ENCODE data around the gene PPIA. TPM values are rescaled to one million over a fixed set of nuclear protein-coding genes. Genes with fewer than 3 reads are reported as not detected.

The PPIA gene
- total RNA-seq, 1 experiment from 2014 or later: 2,465 TPM

DNA sequence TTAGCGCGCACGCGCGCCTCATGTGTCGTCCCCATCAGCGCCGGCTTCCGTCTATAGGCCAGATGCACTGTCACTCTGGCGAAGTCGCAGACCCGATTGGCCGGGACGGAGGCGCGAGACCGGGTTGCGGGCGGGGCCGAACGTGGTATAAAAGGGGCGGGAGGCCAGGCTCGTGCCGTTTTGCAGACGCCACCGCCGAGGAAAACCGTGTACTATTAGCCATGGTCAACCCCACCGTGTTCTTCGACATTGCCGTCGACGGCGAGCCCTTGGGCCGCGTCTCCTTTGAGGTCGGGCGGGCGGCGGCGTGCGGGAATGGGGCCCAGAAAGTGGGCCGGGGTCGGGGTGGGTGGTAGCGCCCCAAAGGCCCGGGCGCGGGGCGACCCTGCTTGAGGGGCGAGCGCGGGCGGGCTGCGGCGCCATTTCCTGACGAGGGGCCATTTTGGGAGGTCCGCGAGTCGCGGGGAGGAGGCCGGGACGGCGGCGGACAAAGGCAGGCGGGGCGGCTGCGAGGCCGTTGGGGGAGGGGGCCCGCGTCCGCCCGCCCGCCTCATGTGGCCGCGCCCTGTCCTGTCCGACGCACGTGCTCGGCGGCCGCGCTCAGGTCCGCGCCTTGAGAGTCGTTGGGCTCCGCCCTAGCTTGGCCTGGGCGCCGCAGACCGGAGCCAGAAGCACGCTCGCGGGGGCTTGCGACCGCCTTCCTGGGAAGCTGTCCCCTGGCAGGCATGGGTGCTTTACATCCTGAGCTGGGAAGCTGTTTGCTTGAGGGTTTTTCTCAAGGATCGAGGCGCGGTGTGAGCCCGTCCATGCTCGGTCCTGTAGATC lies at the start of gene PPIA (continued):
- TF ChIP-seq CTCF (IDR thresholded peaks at IDR 0.05) (no peak), NR1H2 (CRISPR knock-in tag; IDR thresholded peaks at IDR 0.05) (no peak), JAZF1 (CRISPR knock-in tag; IDR thresholded peaks at IDR 0.05) (no peak), MYBL2 (CRISPR knock-in tag; IDR thresholded peaks at IDR 0.05) (0 out of 2 replicates have a peak, but pooled peaks have one; percentile 19), AFF4 (CRISPR knock-in tag; IDR thresholded peaks at IDR 0.05; ENCODE audit: borderline replicate concordance) (0 out of 2 replicates have a peak, but pooled peaks have one; percentile 52), JUN (CRISPR knock-in tag; IDR thresholded peaks at IDR 0.05) (peak; percentile 76; the same call in 1 of the 2 replicates), ZNF263 (CRISPR knock-in tag; IDR thresholded peaks at IDR 0.05; ENCODE audit: low read depth) (no peak), TEAD4 (CRISPR knock-in tag; IDR thresholded peaks at IDR 0.05) (peak; percentile 32; the same call in 1 of the 2 replicates), ZMAT4 (CRISPR knock-in tag; IDR thresholded peaks at IDR 0.05) (peak; percentile 30; the same call in 1 of the 2 replicates), NR2C2 (CRISPR knock-in tag; IDR thresholded peaks at IDR 0.05) (no peak), OVOL2 (CRISPR knock-in tag; IDR thresholded peaks at IDR 0.05; ENCODE audit: borderline replicate concordance) (no peak), ETV6 (CRISPR knock-in tag; IDR thresholded peaks at IDR 0.05) (peak; percentile 84; the same call in 1 of the 2 replicates), MXD4 (CRISPR knock-in tag; IDR thresholded peaks at IDR 0.05; ENCODE audit: borderline replicate concordance) (no peak), ZNF138 (CRISPR knock-in tag; conservative IDR thresholded peaks at IDR 0.05) (no peak), ZBTB21 (CRISPR knock-in tag; IDR thresholded peaks at IDR 0.05; ENCODE audit: borderline replicate concordance) (no peak), NFATC4 (CRISPR knock-in tag; IDR thresholded peaks at IDR 0.05) (peak; percentile 97), ELF4 (CRISPR knock-in tag; IDR thresholded peaks at IDR 0.05; ENCODE audit: low read depth) (peak; percentile 57), FOXP1 (CRISPR knock-in tag; IDR thresholded peaks at IDR 0.05; ENCODE audit: borderline replicate concordance) (peak; percentile 75), E2F5 (CRISPR knock-in tag; IDR thresholded peaks at IDR 0.05) (0 out of 2 replicates have a peak, but pooled peaks have one; percentile 78), TEAD1 (CRISPR knock-in tag; IDR thresholded peaks at IDR 0.05) (peak; percentile 2; the same call in 1 of the 2 replicates), ESRRA (CRISPR knock-in tag; IDR thresholded peaks at IDR 0.05; ENCODE audit: borderline replicate concordance) (peak; percentile 77; the same call in 1 of the 2 replicates), IRF1 (CRISPR knock-in tag; IDR thresholded peaks at IDR 0.05) (peak; percentile 47; the same call in 1 of the 2 replicates), NFYB (CRISPR knock-in tag; conservative IDR thresholded peaks at IDR 0.05; ENCODE audit: low read depth) (peak; percentile 98)
- TF ChIP-seq, protein P1, sequence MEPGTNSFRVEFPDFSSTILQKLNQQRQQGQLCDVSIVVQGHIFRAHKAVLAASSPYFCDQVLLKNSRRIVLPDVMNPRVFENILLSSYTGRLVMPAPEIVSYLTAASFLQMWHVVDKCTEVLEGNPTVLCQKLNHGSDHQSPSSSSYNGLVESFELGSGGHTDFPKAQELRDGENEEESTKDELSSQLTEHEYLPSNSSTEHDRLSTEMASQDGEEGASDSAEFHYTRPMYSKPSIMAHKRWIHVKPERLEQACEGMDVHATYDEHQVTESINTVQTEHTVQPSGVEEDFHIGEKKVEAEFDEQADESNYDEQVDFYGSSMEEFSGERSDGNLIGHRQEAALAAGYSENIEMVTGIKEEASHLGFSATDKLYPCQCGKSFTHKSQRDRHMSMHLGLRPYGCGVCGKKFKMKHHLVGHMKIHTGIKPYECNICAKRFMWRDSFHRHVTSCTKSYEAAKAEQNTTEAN (CRISPR knock-in tag; IDR thresholded peaks at IDR 0.05): no peak; the same call in 1 of the 2 replicates
- TF ChIP-seq, protein P2, sequence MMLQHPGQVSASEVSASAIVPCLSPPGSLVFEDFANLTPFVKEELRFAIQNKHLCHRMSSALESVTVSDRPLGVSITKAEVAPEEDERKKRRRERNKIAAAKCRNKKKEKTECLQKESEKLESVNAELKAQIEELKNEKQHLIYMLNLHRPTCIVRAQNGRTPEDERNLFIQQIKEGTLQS (CRISPR knock-in tag; conservative IDR thresholded peaks at IDR 0.05): no peak; the same call in 1 of the 2 replicates
- TF ChIP-seq, protein P3, sequence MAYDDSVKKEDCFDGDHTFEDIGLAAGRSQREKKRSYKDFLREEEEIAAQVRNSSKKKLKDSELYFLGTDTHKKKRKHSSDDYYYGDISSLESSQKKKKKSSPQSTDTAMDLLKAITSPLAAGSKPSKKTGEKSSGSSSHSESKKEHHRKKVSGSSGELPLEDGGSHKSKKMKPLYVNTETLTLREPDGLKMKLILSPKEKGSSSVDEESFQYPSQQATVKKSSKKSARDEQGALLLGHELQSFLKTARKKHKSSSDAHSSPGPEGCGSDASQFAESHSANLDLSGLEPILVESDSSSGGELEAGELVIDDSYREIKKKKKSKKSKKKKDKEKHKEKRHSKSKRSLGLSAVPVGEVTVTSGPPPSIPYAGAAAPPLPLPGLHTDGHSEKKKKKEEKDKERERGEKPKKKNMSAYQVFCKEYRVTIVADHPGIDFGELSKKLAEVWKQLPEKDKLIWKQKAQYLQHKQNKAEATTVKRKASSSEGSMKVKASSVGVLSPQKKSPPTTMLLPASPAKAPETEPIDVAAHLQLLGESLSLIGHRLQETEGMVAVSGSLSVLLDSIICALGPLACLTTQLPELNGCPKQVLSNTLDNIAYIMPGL (CRISPR knock-in tag; IDR thresholded peaks at IDR 0.05): peak; percentile 85; the same call in 1 of the 2 replicates

All from WTC11 (cell line).